Liver (tissue), 3 donors: ENCODE results near the gene SELENOK.

ENCODE experiments used
- CTCF ChIP-seq: fragments of 150-350 bp; IDR thresholded peaks from 2 replicates; pipeline ENCODE4 v1.5.1; 2017; ENCODE audit warnings: improper control_type of control experiment, low read depth, low read length; ENCODE audit not compliant: missing input control
- JUND ChIP-seq, 2 donors: IDR thresholded peaks; 2 replicates each; pipeline ENCODE4 v1.6.1; 2016; ENCODE audit warnings: antibody characterized with exemption in 2 of 2
- RXRA ChIP-seq, 2 donors: IDR thresholded peaks; 2 replicates each; pipeline ENCODE4 v1.6.1; 2017 to 2018; ENCODE audit warnings: antibody characterized with exemption in 2 of 2, mild to moderate bottlenecking in 1 of 2
- SP1 ChIP-seq: IDR thresholded peaks from 2 replicates; pipeline ENCODE4 v1.6.1; 2018; ENCODE audit warnings: antibody characterized with exemption, mild to moderate bottlenecking
- YY1 ChIP-seq: IDR thresholded peaks from 2 replicates; pipeline ENCODE4 v1.6.1; 2016; ENCODE audit warnings: antibody characterized with exemption, mild to moderate bottlenecking
- donor health status: healthy.
- donor health status: healthy.

GRCh38 chr3:53919741-53920140, 28.1 kb upstream of the SELENOK start:
- TF ChIP-seq RXRA (IDR thresholded peaks at IDR 0.05) (no peak), CTCF (no peak), YY1 (no peak), SP1 (no peak), JUND (IDR thresholded peaks at IDR 0.05) (no peak)
